M059J (cell line): Measurements from ENCODE around the gene ATP5PD. TPM values are rescaled to one million over a fixed set of nuclear protein-coding genes. Genes with fewer than 3 reads are reported as not detected.
"Not testable (repeated sequence)": the region's sequence is repeated elsewhere in the genome, so short reads cannot be mapped to it uniquely, and the experiment has no call there.

Source experiments
- DNase-seq: peaks from one replicate; pipeline ENCODE4 v3.0.0-alpha.2; 2012; ENCODE audit warnings: low read depth
- total RNA-seq: library from RNA; depleted of rRNA; stranded (reverse); fragments of >200 nt; shearing (Covaris generic); gene quantifications from 2 replicates; pipeline ENCODE4 v1.2.3, GENCODE V29; 2014

The ATP5PD gene
- total RNA-seq, 1 experiment from 2014 or later = 440 TPM

GRCh38 chr17:75077496-75078283, 30.9 kb upstream of the ATP5PD start:
- no peak for DNase-seq

GRCh38 chr17:75077072-75077495, 30.3 kb upstream of the ATP5PD start:
- no peak for DNase-seq

GRCh38 chr17:75075597-75076336, 29.0 kb upstream of the ATP5PD start:
- no peak for DNase-seq

GRCh38 chr17:75074532-75074931, 27.8 kb upstream of the ATP5PD start:
- DNase-seq = no peak

- DNase-seq = no peak
Measured at GRCh38 chr17:75073618-75074047, 26.9 kb upstream of the ATP5PD start.

- DNase-seq = not testable (repeated sequence)
Measured at GRCh38 chr17:75072909-75073308, 26.1 kb upstream of the ATP5PD start.

- DNase-seq = not testable (repeated sequence)
Measured at GRCh38 chr17:75071478-75072271, 24.9 kb upstream of the ATP5PD start.

- DNase-seq = peak; percentile 44
Measured at GRCh38 chr17:75069783-75070182, 23.0 kb upstream of the ATP5PD start.

GRCh38 chr17:75068750-75069149, 22.0 kb upstream of the ATP5PD start:
- DNase-seq = no peak

GRCh38 chr17:75067856-75068255, 21.1 kb upstream of the ATP5PD start:
- DNase-seq = peak; percentile 32

GRCh38 chr17:75065562-75066151, 18.9 kb upstream of the ATP5PD start:
- peak; percentile 40 for DNase-seq

GRCh38 chr17:75064867-75065561, 18.2 kb upstream of the ATP5PD start:
- no peak for DNase-seq

GRCh38 chr17:75064460-75064859, 17.7 kb upstream of the ATP5PD start:
- no peak for DNase-seq

- no peak for DNase-seq
Measured at GRCh38 chr17:75064040-75064439, 17.3 kb upstream of the ATP5PD start.

GRCh38 chr17:75063626-75064025, 16.9 kb upstream of the ATP5PD start:
- DNase-seq = no peak

- DNase-seq = no peak
Measured at GRCh38 chr17:75063201-75063600, 16.4 kb upstream of the ATP5PD start.

GRCh38 chr17:75061618-75062017, 14.8 kb upstream of the ATP5PD start:
- no peak for DNase-seq

- DNase-seq = no peak
Measured at GRCh38 chr17:75061055-75061438, 14.3 kb upstream of the ATP5PD start.

- no peak for DNase-seq
Measured at GRCh38 chr17:75060434-75061054, 13.8 kb upstream of the ATP5PD start.
